Measurements from ENCODE around the gene HHIPL1.

The HHIPL1 gene

DNA sequence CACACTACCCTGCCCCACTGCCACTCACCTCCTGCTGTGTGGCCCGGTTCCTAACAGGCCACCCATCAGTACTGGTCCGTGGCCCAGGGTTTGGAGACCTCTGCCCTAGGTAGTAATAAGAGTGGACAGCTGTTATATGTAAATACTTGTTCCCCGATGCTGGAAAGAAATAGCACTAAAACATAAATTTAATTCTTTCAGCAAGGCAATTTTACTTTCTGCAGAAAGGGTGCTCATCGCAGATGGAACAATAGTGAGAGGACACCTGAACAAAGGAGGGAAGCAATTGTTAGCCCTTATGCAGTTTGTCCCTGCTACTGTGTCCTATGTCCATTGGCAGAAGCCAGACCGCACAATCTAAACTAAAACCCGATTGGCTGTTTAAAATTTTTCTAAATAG, 33.3 kb downstream of the HHIPL1 start:
- DNase-seq, result no peak

DNA sequence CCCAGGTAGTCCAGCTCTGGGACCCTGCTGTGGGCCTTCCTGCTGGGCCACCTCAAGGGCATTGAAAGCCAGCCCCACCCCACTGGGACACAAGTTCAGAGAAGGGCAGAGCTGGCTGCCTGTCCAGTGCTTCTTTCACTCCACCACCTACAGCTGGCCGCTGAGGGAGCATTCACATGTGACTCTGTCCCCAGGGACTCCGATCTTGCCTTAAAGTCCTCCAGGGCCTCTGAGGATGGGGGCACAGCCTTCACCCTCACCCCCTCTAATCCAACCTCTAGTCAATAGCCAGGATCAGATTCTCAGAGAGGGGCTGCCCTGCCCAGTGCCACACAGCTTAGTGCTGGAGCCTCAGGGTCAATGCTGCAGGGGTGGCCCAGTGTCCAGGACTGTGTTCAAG, 34.2 kb downstream of the HHIPL1 start:
- no peak for DNase-seq

DNA sequence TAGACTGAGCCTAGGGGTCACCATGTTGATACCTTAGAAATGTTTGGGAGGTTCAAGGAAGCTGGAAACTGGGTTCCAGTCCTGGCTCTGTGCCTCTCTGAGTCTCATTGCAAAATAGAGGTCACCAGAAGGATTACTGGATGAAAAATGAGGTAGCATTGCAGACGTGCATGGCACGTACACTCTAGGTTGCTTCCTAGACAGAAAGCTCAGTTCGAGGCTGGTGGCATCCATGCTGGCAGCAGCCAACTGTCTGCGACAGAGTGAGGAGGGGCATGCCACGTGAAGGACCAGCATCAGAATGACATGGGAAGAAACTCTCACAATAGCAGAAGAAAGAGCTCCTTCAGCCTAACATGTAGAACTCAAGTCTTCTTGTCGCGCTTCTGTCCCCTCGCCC, 34.6 kb downstream of the HHIPL1 start:
- no peak for DNase-seq

DNA sequence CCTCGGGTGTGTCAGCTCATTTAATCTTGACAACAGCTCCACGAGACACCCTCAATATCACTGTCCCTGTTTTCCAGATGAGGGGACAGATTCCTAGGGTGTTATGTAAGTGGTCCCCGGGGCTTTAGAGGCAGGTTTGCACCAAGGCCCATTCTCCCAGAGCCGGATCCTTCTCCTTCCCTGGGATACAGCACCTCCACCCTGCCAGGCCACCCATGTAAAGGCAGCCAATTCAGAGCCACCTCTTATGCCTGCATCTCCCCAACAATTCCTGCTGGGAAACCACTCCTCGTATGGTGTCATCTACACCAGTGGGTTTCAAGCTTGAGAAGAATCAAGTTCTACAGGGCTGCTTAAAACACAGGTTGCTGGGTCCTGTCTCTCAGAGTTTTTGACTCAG, 35.1 kb downstream of the HHIPL1 start:
- no peak for DNase-seq

DNA sequence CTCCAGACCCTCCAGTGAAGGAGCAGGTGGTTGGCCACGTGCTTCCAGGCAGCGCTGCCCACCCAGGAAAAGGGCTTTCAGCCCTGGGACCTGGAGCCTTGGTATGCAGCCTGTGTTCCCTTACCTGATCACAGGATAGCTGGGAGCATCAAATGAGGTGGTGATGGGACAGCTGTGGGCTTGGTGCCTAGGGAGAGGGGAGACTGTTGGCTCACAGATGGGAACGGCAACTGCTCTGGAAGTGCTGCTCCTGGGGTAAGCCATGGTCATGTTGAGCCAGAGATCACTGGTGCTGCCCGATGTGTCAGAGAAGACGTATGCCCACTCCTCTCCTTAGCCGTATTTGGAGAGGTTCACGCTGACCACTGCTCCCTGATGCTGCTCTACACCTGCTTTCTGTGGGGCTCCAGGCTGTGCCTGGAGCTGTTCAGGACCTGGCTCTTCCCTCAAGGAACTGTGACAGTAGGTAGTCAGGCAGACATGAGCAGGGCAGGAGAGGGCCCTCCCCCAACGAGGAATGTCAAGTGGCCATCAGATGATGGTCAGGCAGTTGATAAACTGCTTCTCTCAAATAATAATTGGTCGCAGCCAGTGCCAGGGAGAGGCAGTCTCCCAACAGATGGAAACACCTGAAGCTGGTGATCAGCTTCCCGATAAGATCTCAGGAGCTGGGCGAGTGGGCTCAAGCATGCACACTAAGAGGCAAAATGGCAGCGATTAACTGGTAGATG, 36.3 kb downstream of the HHIPL1 start:
- DNase-seq, result no peak

DNA sequence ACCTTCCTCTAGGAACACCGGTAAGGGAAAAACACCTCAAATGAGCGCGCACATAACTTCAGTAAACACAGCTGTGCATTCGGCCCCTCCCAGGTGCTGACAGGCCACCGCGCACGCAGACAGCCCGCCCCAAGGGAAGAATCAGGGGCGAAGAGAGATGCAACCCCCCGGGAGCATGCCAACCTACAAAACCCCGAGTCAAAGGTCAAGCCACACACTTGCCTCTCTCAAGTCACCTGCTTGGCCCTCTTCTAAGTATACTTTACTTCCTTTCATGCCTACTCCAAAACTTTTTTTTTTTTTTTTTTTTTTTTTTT, 36.9 kb downstream of the HHIPL1 start:
- no peak for DNase-seq

DNA sequence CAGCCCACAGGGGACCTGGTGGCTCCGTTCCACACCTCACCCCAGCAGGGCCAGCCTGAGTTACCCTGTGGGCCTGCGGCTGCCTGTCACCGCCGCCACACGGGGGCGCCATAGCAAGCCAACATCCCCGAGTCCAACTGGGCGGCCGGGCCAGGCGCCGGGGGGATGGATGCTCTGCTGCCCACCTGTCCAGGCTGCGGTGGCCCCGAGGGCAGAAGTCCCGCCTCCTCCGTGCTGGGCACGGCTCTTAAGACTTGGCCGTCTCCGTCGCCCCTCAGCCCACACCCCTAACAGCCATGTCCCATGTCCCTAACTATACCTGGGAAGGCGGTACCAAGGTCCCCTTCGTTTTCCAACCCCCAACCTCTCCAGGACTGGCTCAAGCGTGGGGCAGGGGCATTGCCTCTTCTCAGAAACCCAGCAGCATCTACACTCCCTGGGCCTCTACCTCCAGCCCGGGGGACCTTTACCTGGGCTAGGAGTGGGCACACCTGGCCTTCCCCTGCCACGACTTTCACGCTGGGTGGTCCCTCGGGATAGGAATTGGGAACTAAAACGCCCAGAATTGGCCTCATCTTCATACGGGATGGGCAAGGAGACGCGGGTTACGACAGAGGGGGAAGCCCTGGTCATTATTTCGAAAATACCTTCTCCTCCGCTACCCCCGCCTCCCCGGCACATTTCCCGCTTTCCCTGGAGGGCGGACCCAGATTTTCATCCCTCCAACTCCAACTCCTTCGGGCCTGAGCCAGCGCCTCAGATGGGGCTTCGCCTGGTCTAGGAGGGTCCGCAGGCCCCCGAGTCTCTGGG, 38.1 kb downstream of the HHIPL1 start:
- peak; percentile 26 for DNase-seq

DNA sequence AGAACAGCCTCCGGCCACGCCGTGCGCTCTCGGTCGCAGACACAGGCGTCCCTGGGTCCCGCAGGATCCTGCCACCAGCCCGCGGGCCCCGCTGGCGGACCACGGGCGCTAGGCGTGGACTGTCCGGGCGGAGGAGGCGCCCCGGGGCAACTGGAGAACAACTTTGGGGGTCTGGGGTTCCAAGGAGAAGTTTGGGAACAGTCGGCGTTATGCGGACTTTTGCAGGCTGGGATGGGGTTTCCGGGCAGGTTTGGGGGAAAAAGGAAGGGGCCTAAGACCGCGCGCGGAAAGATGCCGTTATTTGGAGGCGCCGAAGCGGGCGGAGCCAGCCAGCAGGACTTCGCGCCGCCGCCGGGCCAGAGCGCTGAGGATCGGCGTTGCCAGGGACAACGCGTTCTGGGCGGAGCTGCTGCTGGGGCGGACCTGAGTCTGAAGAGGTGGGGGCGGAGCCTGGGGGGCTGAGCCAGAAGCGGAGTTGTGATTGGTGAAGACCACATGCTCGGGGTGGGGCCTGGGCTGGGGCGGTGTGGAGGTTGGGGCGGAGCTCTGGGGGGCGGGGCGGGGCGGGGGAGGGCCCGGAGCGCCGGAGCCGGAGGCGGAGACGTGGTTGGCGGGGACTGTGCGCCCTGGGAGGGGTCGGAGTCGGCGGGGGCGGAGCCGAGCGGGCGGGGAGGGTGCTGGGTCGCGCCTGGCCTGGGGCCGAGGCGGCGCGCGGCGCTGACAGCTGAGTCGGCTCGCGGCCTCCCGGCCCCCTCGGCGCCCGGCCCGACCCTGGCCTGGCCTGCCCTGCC, 38.9 kb downstream of the HHIPL1 start, which contains the start of gene CYP46A1:
Gene CYP46A1 (plus strand): TSS at position 680 of the 791 bp plus-strand sequence. CDS start 120 bp downstream, outside the sequence.
- peak; percentile 96 for DNase-seq

DNA sequence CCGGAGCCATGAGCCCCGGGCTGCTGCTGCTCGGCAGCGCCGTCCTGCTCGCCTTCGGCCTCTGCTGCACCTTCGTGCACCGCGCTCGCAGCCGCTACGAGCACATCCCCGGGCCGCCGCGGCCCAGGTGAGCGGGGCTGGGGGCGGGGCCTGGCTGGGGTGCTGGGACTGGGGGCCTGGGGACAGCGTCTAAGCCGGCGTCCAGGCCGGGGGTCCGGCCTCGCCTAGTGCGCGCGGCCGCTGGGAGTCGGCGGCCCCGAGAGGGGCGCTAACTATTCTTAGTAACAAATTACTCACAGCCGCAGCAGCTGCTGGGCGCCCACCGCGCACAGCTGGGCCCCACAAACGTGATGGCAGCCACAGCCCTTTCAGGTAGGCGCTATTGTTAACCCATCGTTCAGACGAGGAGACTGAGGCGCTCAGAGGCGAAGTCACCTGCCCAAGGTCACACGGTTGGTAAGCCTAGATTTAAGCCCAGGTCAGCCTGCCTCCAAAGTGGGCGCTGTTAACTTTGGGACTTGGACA, 39.5 kb downstream of the HHIPL1 start:
- no peak for DNase-seq

DNA sequence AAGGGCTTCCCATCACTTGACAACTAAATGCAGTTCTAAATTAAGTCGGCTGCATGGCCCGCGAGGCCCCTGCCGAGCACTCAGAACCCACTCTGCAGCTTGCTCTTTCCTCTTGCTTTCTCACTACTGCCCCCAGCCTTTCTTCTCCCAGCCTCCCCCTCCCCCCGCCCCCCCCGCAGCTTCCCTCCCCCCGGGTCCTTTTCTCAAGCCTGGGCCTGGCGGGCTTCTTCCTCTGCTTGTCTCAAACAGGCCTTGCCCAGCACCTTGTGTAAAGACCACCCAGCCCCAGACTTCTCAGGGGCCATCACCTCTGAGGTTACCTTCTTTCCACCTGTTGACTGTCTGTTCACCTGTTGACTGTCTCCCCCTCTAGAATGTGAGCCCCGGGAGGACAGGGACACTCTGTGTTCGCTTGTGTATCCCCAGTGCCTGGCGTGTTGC, 40.2 kb downstream of the HHIPL1 start:
- DNase-seq, result no peak

DNA sequence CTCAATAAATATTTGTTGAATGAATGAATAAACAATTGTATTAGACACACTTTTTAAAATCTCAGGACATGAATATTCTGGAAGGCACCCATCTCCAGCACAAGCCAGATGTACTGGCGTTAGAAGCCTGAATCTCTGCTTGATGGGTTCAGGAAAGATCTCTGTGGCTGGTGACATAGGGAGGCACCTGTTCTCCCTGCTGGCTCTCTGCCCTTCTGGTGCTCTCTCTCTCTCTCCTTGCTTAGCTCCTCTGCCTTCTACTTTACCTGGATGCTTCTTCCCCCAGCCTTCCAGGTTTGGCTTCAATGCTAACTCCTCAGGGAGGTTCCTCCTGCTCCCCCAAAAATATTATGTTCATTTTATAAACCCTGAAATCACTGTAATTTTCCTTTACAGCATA, 40.7 kb downstream of the HHIPL1 start:
- DNase-seq, result no peak

DNA sequence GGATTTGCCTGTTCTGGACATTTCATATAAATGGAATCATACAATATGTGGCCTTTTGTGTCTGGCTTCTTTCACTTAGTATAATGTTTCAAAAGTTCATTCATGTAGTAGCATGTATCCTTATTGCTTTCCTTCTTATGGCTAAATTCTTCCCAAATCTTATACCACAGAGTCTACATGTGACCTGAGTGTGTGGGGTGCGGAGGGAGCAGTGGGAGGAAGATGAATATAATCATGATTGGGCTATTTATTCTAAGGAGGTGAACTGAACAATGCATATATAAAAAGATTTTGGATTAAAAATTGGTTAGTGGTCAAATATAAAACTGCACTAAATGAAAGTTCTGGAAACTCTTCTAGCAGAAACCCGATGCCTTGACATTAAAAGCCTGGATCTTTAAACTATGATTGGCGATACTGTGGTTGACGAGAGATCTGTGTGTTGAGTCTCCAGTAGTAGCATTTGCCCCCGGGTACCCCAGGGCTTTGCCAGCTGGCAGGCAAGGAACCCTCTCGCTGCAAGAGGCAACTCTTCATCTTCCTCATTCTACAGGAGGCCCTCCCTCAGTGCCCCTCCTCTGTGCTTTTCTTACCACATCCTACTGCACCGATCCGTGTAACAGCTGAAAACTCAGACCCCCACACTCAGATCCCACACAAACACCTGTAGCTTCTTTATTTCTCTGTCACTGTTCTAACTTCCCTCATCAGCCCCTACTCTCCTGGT, 41.8 kb downstream of the HHIPL1 start:
- no peak for DNase-seq

DNA sequence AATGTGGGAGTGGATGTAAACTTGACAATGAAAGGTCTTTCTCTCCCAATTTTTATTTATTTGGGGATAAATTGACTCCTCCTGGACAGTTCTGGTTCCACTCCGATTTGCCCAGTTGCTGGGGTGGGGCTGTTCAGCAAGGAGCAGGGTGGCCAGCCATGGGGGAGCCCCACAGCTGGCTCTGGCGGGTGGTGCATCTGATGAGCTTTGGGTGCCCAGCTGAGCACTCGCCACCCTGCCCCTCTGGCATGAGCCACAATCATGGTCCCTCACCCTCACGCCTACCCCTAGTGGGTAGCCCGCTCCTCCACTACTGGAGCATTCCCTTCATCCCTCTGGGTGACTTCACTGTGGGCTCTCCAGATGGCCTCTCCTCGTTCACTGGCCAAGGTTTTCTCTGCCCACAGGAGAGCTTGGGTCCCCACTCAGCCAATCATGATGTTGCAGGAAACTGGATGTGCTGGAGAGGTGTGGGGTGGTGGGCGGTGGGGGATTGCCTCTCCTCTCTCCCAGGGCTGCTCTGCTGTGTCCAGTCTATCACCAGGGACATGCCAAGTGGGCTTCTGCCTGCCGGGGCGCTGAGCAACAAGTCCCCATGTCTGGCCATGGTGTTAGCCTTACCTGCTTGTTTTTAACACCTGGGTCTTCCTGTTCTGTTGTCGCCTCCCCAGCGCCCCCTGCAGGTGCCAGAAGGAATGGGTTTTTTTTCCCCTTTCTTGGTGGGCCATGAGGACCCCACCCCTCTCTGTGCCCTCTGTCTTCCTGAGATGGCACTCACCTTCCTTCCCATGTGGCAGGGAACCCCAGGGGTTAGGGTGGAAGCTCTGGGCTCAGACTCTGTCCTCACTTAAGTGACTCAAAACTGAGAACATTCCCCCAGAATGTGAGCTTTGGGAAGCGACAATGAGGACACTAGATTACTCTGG, 42.6 kb downstream of the HHIPL1 start:
- DNase-seq, result peak; percentile 1

DNA sequence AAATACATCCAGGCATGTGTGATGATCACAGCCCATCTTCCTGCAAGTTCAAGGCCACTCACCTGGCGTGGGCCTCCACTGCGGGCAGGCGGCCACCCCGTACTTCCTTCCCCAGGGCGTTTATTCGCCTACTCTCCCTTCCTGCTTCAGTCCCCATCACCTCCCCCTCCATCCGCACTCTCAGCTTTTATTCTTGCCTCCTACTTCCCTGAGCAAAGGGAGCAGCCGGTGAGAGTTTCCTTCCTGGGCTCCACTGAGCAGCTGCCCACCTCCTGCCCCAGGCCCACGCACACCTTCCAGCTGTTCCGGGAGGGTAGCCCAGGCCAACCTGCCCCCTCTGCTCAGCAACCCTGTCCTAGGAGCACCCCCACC, 43.3 kb downstream of the HHIPL1 start:
- DNase-seq, result no peak

DNA sequence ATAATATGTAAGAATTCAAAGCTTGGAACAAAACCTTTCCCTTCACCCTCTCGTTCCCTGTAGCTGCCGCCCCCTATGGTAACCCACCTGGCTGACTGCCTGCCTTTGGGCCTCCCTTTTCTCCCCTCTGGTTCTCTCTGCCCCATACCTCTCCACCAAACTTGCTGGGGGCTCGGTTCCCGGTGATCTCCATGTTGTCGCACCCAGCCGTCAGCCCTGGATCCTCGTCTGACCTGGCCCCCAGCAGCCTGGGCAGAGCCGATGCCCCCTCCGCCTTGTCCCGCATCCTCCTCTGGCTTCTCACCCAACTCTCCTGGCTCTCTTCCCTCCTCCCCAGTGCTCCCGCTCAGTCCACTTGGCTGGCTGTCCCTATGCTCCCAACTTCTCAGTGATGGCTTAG, 43.7 kb downstream of the HHIPL1 start:
- no peak for DNase-seq

DNA sequence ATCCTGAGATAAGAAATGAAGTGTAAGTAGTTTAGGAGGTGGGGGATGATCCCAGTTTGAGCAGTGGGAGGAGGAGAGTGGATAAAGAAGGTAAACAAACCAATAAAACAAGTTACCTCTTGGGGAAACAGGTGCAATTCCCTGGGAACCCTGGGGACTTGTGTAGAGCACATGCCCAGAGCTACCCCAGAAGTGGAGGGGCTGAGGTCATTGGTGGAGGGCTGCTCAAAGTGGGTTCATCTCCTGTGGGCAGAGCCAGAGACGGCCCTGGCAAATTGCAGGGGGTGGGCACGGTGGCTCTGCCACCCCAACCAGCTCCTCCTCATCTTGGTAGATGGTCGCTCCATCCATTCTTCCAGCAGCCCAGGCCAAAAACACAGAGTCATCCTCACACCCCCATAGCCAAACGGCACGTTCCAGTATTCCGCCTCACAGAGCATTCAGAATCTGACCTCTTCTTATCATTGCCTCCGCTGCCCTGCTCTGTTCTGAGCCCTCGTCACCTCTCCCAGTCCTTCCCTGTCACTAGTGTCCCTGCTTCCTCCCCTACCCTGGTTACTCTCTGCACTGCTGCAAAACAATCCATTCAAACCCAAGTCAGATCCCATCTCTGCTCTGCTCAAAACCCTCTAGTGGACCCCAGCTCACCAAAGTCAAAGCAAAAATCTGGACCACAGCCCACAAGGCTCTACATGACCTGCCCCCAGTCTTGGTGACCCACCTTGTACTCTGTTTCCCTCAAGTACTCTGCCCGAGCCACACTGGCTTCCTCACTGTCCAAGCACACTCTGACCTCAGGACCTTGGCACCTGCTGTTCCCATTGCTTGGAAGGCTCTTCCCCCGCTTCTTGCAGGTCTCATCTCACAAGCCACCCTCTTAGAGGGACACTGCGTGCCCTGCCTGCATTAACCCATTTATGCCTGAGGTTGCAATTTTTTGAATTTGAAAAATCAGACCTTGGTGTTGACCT, 44.6 kb downstream of the HHIPL1 start:
- DNase-seq, result no peak

DNA sequence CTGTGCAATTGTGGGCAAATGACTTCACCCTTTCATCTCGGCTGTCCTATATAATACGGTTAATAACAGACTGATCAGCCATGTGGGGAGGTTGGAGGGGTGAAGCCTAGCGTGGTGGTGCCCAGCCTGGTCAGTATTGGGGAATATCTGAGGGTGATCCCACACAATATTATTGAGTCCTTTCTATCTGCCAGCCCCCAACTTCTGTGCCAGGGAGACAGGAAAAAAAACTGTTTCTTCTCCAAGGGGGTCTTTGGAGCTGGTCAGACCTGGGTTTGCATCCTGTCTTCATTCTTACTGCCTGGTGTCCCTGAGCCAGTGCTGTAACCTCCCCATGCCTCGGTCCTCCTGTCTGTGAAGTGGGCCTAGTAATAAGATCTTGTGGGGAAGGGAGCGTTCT, 45.7 kb downstream of the HHIPL1 start:
- no peak for DNase-seq

DNA sequence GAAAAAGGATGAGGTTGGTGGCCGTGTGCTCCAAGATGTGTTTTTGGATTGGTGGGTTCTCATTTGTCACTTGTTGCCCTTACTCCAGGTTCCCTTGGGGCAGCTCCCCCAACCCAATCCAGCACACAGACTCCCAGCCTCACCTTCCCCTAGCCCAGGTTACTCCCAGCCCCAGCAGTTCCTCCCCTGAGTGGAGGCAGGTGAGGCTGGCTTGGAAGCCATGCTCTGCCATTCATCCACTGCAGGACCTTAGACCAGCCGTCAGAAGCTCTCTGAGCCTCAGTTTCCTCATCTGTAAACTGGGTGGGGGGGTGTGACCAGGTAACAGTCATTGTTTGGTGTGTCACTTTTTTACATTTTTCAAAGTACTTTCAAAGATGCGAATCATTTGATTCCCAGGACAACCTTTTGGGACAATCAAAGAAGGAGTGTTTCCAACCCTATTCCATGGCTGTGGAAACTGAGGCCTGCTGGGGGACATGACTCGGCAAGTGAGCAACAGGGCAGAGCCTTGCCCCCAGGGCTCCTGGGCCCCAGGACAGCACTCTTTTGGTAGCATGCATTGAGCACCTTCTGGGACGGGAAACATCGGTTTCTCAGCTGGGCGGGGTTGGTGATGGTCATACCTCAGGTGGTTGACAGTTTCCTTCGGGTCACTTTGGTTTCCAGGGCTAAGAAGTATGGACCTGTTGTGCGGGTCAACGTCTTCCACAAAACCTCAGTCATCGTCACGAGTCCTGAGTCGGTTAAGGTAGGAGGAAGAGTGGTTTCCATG, 46.4 kb downstream of the HHIPL1 start:
- no peak for DNase-seq

DNA sequence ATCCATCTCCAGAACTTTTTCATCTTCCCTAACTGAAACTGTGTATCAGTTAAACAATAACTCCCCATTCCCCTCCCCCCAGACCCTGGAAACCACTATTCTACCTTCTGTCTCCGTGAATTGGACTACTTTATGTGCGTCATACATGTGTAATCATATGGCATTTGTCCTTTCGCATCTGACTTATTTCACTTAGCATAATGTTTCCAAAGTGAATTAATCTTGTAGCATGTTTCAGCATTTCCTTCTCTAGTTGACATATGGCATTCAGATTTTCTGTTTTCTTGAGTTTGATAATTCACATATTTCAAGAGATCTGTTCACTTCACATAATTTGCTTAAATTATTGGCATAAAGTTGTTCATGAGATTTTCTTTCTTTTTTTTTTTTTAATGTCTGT, 49.0 kb downstream of the HHIPL1 start:
- DNase-seq, result no peak

DNA sequence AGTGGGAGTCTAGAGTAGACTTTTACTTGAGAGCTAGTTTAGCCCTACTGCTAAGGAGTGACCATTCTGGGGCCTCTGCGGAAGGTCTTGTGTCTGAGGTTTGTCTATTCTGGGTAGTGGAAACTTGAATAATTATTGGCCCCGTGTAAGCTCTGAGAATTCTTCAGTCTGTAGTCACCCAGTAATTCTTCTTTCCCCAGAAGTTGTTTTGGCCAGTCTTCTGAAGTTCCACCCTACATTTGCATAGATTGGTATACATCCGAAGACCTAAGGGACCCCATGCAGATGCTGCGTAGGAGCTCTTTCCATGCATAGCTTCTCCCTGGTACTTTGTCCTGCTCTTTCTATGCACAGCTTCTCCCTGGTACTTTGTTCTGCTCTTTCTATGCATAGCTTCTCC, 52.0 kb downstream of the HHIPL1 start:
- DNase-seq, result no peak

Measured in NCI-H526 treated with DMSO at 0.1 percent for 48 hours (cell line).